Activated effector memory CD4-positive, alpha-beta T cell treated with anti-CD3 and anti-CD28 coated beads, Interleukin-2, amount 50 U/mL, for 16 hours (primary cell): ENCODE results near the gene SFRP4.

Experiments used
- DNase-seq: peaks from one replicate; pipeline ENCODE4 v3.0.0-alpha.2; 2020

SFRP4 gene

DNA sequence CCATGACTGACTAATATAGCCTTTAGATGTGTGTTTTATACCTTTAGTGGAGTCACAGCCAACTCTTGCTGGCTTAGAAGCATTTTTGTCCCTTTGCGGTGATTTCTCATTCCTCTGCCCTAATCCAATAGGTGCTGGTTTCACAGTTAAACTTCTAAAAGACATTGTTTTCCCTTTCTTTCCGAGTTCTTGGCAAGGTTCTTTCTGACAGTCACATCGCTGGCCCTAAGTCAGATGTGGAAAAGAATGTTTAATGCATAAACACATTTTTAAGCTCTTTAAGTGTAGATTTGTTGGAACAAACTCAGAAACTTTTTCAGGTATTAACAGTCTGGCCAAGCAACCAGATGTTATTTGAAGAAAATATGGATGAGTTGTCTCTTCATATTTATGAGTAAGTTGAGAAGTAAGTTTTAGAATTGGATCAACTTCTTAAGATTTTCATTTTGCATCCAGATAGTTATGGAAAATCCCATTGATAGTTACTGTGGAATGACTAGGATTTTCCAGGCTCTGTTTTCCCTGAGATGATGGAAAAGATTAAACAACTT is 7.9 kb upstream of the SFRP4 start:
- DNase-seq, result no peak

DNA sequence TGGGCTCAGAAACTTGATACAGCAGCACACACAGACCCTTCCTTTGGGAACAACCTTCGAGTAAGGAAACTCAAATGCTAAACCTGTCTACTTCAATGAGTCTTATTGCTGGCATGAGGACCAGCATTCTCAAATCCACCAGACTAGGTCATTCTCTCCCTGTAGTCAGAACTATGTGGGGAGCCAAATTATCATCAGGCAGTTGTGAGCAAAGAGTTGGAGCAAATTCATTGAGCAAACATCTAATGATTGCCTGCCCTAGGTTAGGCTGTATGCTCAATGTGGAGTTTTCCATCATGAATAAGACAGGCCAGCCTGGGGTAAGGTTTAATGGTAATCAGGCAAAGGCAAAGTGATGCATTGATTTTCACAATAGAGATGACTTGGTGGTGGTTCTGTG is 7.4 kb upstream of the SFRP4 start:
- no peak for DNase-seq

DNA sequence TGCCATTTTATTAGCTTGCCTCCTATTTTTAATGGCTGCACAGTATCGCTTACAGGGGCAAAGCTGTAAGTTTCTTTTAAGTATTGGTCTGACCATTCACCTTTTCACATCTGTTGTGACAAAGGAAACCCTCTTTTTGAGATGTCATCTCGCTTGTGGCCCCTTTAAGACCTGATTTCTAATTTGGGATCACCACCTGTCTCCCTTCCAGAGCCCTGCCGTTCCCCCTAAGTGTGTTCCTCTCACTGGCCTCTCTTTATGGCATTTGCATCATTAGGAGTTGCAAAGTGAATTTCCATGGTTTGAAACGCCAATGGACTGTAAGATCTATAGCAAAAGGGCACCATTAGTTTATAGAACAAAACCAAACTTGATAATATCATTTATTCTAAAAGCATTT is 5.3 kb upstream of the SFRP4 start:
- no peak for DNase-seq

DNA sequence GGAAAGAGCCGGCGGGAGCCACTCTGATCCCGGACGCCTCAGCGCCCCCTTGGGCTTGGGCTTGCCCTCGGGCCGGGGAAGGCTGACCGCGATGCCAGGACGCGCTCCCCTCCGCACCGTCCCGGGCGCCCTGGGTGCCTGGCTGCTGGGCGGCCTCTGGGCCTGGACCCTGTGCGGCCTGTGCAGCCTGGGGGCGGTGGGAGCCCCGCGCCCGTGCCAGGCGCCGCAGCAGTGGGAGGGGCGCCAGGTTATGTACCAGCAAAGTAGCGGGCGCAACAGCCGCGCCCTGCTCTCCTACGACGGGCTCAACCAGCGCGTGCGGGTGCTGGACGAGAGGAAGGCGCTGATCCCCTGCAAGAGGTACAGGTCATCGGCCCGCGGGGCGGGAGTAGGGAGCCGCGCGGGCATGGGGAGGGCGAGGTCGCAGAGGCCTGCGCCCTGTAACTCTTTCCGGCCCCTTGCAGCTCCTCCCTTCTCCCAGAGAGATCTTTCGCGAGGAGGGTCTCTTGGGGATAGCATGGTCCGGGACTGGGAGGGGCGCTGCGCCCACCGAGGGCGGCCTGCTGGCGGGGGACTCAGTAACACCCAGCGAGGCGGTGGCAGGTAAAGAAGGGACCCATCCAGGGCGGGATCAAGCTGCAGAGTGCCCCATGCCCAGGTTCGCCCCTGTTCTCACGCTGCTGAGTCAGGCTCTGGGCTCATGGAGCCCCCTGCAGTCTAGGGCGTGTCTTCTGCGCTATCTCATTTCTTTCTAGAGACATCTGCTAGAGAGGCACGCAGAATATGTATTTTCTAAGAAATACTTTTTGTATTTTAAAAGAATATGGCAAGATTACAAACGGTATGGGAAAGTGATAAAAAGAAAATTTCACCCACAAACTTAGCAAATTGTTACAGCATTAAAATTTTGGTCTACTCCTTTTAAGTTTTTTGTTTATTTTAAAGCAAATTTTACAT is 4.5 kb upstream of the SFRP4 start:
- no peak for DNase-seq

DNA sequence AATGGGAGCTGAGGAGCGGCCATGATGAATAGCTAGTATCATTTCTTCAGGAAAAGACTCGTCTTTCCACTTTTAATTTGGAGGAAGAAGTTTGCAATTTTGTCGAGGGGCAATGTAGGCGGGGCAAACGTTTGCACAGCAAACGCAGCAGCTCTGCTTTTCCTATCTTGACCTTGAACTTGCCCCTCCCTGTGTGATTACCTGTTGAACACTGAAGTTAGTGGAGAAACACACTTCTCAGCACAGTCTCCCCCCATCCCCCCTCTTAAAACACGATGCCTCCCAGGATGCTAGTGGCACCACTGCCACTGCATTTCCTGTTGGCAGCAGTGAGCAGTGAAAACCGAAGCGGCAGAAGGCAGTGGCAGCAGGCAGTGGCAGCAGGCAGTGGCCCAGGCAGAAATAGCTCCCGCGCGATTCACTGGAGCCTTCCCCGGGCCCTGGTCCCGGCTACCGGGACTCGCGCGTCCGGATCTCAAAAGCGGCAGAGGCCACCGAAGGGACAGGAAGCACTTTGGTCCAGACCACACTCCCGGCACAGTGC is 3.8 kb upstream of the SFRP4 start, which contains the start of gene EPDR1:
Gene EPDR1 (plus strand): TSS at position 336 of the 544 bp plus-strand sequence. CDS start 300 bp downstream, outside the sequence.
- no peak for DNase-seq

DNA sequence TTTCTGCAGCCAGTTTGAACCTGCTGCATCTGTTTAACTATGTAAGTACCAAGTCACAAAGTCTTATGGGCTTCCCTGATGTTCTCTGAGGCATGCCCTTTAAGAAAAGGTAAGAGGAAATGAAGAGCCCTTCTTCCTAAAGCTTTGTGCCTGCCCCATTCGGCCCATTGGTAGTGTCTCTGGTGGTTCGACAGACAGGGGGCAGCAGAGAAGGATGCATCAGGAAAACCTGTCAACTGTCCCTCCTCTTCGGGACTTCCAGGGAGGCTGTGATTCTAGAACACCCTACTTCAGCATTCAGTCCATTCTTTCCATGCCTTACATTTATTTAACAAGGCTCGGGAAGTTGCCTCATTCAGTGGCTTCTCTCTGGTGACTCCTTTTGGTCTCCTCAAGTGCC is 1.9 kb upstream of the SFRP4 start:
- DNase-seq, result no peak

DNA sequence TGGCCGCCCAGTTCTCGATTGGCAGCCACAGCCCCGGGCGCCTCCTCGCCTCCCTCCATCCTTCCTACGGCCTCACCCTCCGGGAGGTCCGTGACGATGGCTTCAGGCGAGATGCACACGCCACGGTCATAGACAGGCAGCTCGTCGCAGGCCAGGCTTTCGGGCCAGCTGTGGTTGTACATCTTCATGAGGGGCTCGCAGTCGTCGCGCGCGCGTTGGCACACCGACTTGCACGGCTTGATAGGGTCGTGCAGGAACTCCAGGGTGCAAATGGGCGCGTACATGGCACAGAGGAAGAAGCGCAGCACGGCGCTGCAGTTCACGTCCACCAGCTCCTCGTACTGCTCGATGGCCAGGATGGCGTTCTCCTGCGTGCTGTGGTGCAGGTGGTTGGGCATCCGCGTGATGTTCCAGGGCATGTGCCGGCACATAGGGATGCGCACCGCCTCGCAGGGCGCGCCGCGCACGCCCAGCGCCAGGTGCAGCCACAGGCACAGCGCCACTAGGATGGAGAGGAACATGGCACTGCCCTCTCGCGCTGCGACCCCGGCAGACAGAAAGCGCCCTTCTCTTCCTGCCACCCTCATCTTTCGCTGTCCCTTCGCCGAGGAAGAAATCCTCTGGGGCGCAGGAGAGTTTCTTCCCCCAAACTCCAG is 472 bp downstream of the SFRP4 start:
- DNase-seq, result no peak

DNA sequence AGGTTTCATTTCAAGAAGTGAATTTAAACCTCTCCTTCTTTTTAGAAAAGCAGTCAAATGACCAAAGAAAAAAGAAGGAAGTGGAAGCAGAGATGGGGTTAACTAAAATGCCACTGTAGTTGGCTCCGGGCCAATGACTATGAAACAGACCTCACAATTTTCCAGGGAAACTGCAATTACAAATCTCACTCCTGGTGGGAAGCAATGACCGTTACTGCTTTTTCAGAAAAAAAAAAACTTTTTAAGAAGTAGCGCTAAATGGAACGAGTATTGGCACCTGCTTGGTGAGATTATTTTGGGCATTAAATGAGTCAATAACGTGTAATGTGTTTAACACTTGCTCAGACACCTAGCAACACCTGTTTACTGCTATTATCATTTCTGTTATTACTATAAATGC is 1.2 kb downstream of the SFRP4 start:
- no peak for DNase-seq

DNA sequence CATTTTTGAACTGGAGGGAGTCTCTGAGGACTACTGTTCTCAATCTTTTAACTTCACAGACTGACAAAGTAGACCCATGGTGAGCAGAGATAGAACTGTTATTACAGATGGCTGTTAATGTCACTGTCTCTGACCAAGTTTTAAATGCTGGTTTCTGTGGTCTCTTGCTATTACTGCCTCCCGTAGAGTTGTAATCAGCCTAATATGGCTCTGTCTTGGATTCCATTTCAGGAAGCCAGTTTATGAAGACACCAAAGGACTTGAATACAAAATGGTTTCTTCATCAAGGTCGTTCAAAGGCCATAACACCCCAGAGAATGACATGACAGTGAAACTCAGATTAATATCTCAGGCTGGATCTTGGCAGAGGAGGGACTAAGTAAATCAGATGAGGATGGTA is 3.9 kb downstream of the SFRP4 start:
- DNase-seq, result no peak

DNA sequence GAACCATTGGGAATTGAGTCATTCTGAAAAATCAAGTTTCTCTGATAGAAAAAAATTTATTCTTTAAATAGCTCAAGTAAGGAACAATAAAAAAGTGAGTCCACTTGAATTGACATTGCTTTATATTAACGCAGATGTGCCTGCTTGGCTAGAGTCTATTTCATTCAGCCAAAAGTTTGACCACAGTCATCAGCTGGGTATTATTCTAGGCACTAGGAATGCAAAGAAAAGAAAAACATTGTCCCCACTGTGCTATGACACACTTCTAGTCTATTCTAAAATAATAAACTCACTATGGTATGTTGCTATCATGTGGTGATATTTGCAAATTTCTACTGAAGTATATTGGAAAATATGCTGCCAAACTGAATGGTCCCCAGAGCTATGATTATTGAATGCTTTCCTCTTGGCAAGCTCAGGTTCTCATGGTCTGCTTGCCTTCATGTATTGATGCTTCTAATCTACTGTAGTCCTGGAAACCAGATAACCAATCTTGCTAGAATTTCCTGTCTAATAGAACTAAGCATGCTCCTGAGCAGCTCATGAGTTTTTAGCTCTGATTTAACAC is 8.3 kb downstream of the SFRP4 start:
- DNase-seq, result no peak

DNA sequence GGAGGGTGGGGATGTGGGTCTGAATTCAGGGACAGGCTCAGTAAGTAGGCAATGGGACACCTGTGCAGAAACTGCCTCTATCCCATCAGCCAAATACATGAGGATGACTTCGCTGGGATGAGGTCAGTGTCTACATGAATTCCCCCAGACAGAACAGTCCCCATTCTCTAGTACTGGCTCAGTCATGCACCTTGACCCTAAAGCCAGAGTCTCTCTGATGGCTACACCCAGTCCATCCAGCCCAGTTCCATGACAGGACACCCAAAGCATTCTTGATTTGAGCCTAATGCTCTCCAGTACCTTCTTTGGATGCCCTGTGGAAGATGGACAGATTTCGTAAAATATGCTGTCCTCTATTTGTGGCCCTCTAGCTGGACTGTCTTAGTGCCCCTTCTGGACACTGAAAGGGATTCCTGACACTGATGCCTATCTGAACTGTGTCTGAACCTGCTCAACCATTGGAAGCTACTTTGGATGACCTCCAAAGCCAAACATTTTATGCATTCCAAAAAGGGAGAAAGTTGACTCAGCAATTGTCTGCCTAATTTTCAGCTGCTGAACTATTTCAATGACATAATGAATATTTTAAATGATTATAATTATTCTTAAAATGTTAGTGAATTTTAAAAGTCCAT is 14.6 kb downstream of the SFRP4 start:
- no peak for DNase-seq

DNA sequence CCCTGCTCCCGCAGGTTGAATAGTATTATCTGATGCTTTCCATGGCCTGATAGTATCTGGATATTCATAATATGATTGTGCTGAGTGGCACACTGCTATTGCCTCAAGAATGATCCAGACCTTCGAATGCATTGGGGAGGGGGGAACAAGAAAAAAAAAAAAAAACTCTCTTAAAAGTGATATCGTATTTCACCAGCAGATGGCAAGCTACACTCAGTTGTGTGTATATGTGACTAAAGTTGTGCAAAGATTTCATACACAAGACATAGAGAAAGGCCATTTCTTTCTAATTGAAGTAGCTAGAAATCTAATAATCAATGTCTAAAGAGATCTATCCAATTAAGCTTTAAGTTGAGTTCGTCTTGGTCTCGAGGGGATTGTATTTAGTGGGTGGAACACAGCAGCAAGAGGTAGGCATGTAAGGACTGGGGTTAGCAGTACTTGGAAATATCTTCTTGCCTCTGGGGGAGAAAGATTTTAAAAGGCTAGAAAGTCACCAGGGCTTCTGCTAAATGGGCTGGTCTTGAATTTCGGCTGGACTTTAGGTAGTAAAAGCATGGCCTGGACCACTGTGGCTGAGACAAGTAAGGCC is 15.3 kb downstream of the SFRP4 start:
- DNase-seq, result no peak

DNA sequence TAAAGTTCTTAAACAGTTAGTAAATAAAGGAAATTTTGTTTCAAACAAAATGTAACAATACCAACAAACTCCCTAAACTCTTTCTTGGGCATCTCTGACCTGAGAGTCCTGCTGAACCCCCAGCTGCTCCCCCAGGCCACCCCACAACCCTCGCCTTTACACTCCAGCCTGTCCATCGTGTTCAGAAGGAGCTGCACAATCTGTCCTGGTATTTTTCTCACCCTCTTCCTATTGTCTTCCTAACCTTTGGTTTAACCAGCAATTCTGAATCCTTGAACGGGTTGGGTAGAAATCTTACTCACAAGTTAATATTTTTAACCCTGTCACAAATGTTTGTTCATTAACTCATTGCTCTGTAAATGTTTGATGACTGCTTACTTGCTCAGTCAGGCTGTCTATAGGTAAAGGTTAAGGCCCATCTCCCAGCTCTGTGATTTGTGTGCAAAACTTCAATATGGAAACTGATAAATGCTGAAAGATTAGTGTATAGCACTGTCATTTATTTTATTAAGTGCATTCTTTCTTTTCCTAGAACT is 16.8 kb downstream of the SFRP4 start:
- DNase-seq, result no peak

DNA sequence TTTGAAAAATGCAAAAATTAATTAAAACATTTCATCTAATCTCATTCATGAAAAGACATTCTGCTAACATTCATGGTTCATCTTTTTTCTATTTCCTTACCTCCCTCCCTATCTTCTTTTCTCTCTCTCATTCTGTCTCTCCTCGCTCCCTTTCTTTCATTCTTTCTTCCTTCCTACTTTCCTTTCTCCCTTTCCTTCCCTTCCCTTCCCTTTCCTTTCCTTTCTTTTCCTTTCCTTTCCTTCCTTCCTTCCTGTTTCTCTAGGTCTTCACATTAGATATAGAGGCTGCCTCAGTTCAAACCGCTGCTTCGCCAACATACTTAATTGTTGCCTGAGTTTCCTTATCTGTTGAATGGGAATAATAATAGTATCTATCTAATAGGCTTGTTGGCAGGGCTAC is 21.9 kb downstream of the SFRP4 start:
- no peak for DNase-seq

DNA sequence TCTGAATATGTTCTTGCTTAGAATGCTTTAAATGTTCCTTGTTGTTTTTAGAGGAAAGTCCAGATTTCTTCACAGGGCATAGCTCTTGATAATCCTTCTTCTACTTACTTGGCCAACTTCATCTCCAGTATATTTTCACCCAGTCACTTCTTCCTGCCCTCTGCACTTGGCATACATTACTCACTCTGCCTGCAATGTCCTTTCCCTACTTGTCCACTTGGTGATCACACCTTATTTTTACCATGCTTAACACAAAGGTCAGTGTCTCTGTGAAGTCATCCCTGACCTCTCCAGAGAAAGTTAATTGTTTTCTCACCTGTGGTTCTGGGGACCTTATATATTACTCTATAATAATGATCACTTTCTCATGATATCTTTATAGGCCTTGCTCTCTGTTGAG is 23.3 kb downstream of the SFRP4 start:
- DNase-seq, result no peak

DNA sequence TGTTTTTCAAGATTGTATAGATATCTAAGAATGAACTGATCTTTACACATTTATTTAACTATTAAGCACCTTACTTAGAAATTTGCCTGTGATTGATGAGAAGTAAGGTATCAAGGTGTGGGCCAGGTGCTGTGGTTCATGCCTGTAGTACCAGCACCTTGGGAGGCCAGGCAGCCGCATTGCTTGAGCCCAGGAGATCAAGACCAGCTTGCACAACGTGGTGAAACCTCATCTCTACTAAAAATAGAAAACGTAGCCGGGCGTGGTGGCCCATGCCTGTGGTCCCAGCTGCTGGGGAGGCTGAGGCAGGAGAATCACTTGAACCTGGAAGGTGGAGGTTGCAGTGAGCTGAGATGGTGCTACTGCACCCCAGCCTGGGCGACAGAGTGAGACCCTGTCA is 34.5 kb downstream of the SFRP4 start:
- DNase-seq, result no peak
